ENCODE measurements around the gene HSD17B14. TPM values are rescaled to one million over a fixed set of nuclear protein-coding genes. Genes with fewer than 3 reads are reported as not detected.

The HSD17B14 gene
- total RNA-seq, 3 donors from 2014 or later (not counting 1 experiment from before 2014, with no cell fraction given) = 0.75 TPM; not detected in 2

- Mint-ChIP-seq H3K9me3 (no peaks in the 10 kb centered on the region), H3K4me3 (no peak overlapping the region), H3K36me3 (no peaks in the 10 kb centered on the region), H3K4me1 (peaks cover 14 to 23% of the 10 kb centered on the region in 2 donors), H3K27me3 (ENCODE audit: low read depth in 2 of 2) (peaks cover 0 to 27% of the 10 kb centered on the region in 2 donors), H3K27ac (peak overlapping the region in 1 of 2 donors; percentile 51)
- H3K27me3 ChIP-seq (ENCODE audit: control insufficient read depth, insufficient read depth, low read length) = peaks cover 13% of the 10 kb centered on the region
- no peaks in the 10 kb centered on the region for H3K9me3 ChIP-seq (ENCODE audit: control insufficient read depth, insufficient read depth, low read length)
- ATAC-seq = no peak
- 82% methylated on average over 5 of the region's 5 CpGs for WGBS (ENCODE audit: insufficient coverage)
- H3K4me1 ChIP-seq (ENCODE audit: control insufficient read depth, insufficient read depth, low read length) = peaks cover 23% of the 10 kb centered on the region
- TF ChIP-seq CTCF (IDR thresholded peaks at IDR 0.05) = no peak
- intact Hi-C loops (cut with micrococcal nuclease) = no loop called here
- no peak overlapping the region for H3K4me3 ChIP-seq (ENCODE audit: low read length)
- H3K36me3 ChIP-seq (ENCODE audit: control insufficient read depth, insufficient read depth, low read length) = no peaks in the 10 kb centered on the region
- no peak overlapping the region for H3K27ac ChIP-seq (ENCODE audit: low read length)
- DNase-seq = no peak
Observed at GRCh38 chr19:48833977-48834376, 2.3 kb downstream of the HSD17B14 start.

- Histone ChIP-seq H3K27me3 (ENCODE audit: control insufficient read depth, insufficient read depth, low read length) (peaks cover 13% of the 10 kb centered on the region), H3K4me3 (ENCODE audit: low read length) (no peak overlapping the region), H3K9me3 (ENCODE audit: control insufficient read depth, insufficient read depth, low read length) (no peaks in the 10 kb centered on the region), H3K36me3 (ENCODE audit: control insufficient read depth, insufficient read depth, low read length) (no peaks in the 10 kb centered on the region), H3K27ac (ENCODE audit: low read length) (no peak overlapping the region), H3K4me1 (ENCODE audit: control insufficient read depth, insufficient read depth, low read length) (peaks cover 23% of the 10 kb centered on the region)
- ATAC-seq = no peak
- TF ChIP-seq CTCF (IDR thresholded peaks at IDR 0.05) = no peak
- Mint-ChIP-seq H3K36me3 (no peaks in the 10 kb centered on the region), H3K27ac (no peak overlapping the region), H3K9me3 (no peaks in the 10 kb centered on the region), H3K27me3 (ENCODE audit: low read depth in 2 of 2) (peaks cover 0 to 27% of the 10 kb centered on the region in 2 donors), H3K4me1 (peaks cover 14 to 23% of the 10 kb centered on the region in 2 donors), H3K4me3 (no peak overlapping the region)
- intact Hi-C loops (cut with micrococcal nuclease) = no loop called here
- no peak for DNase-seq
- WGBS (ENCODE audit: insufficient coverage) = 82% methylated on average over 5 of the region's 5 CpGs
Observed at GRCh38 chr19:48833049-48833448, 3.2 kb downstream of the HSD17B14 start.

GRCh38 chr19:48830965-48831364, 5.3 kb downstream of the HSD17B14 start:
- peaks cover 0 to 13% of the 10 kb centered on the region in 2 donors for H3K27me3 Mint-ChIP-seq (ENCODE audit: low read depth in 2 of 2)
- DNase-seq = no peak
- no peaks in the 10 kb centered on the region for H3K36me3 Mint-ChIP-seq
- no peaks in the 10 kb centered on the region for H3K36me3 ChIP-seq (ENCODE audit: control insufficient read depth, insufficient read depth, low read length)
- no peak overlapping the region for H3K4me3 Mint-ChIP-seq
- H3K9me3 Mint-ChIP-seq = no peaks in the 10 kb centered on the region
- H3K27ac ChIP-seq (ENCODE audit: low read length) = no peak overlapping the region
- H3K27ac Mint-ChIP-seq = no peak overlapping the region
- peaks cover under 1% of the 10 kb centered on the region for H3K27me3 ChIP-seq (ENCODE audit: control insufficient read depth, insufficient read depth, low read length)
- TF ChIP-seq CTCF (IDR thresholded peaks at IDR 0.05) = no peak
- no peak overlapping the region for H3K4me3 ChIP-seq (ENCODE audit: low read length)
- H3K4me1 ChIP-seq (ENCODE audit: control insufficient read depth, insufficient read depth, low read length) = peaks cover 8% of the 10 kb centered on the region
- intact Hi-C loops (cut with micrococcal nuclease) = no loop called here
- no peak for ATAC-seq
- H3K9me3 ChIP-seq (ENCODE audit: control insufficient read depth, insufficient read depth, low read length) = no peaks in the 10 kb centered on the region
- 97% methylated on average over 3 of the region's 4 CpGs for WGBS (ENCODE audit: insufficient coverage)
- peaks cover 2 to 11% of the 10 kb centered on the region in 2 donors for H3K4me1 Mint-ChIP-seq

GRCh38 chr19:48830088-48830487, 6.2 kb downstream of the HSD17B14 start:
- no peaks in the 10 kb centered on the region for H3K36me3 ChIP-seq (ENCODE audit: control insufficient read depth, insufficient read depth, low read length)
- ATAC-seq = no peak
- no peaks in the 10 kb centered on the region for H3K9me3 Mint-ChIP-seq

More at GRCh38 chr19:48830088-48830487, 6.2 kb downstream of the HSD17B14 start:
- Mint-ChIP-seq H3K4me3 (no peak overlapping the region), H3K27me3 (ENCODE audit: low read depth in 2 of 2) (peaks cover 0 to 11% of the 10 kb centered on the region in 2 donors), H3K27ac (no peak overlapping the region), H3K4me1 (peaks cover 0 to 5% of the 10 kb centered on the region in 2 donors), H3K36me3 (no peaks in the 10 kb centered on the region)
- H3K4me3 ChIP-seq (ENCODE audit: low read length) = no peak overlapping the region
- no peaks in the 10 kb centered on the region for H3K27me3 ChIP-seq (ENCODE audit: control insufficient read depth, insufficient read depth, low read length)
- H3K27ac ChIP-seq (ENCODE audit: low read length) = no peak overlapping the region
- DNase-seq = no peak
- no peaks in the 10 kb centered on the region for H3K4me1 ChIP-seq (ENCODE audit: control insufficient read depth, insufficient read depth, low read length)
- WGBS (ENCODE audit: insufficient coverage) = 92% methylated on average over 9 of the region's 9 CpGs
- intact Hi-C loops (cut with micrococcal nuclease) = no loop called here
- no peaks in the 10 kb centered on the region for H3K9me3 ChIP-seq (ENCODE audit: control insufficient read depth, insufficient read depth, low read length)
- no peak for TF ChIP-seq CTCF (IDR thresholded peaks at IDR 0.05)

Data from natural killer cell (primary cell).